ENCODE data around the gene AHDC1. TPM values are rescaled to one million over a fixed set of nuclear protein-coding genes. Genes with fewer than 3 reads are reported as not detected.

AHDC1 gene
- total and polyA plus RNA-seq, 9 of the 15 experiments (the other 6 are each of a cell fraction or from before 2014, with no cell fraction given): 0.21 to 36.4 (median 4.7) TPM

- no peak for TF ChIP-seq THAP12 (CRISPR knock-in tag; IDR thresholded peaks at IDR 0.05)
- TF ChIP-seq ZNF274 (IDR thresholded peaks at IDR 0.05; ENCODE audit: borderline replicate concordance, low read depth, low read length): no peak
- TF ChIP-seq PURB (CRISPR knock-in tag; IDR thresholded peaks at IDR 0.05; ENCODE audit: low read depth): no peak
- TF ChIP-seq HNRNPUL1 (IDR thresholded peaks at IDR 0.05; ENCODE audit: low read length): no peak
- TF ChIP-seq MCM7 (IDR thresholded peaks at IDR 0.05): no peak
- no peak for TF ChIP-seq ZBTB12 (CRISPR knock-in tag; IDR thresholded peaks at IDR 0.05)
- TF ChIP-seq SETDB1 (IDR thresholded peaks at IDR 0.05; ENCODE audit: low read length): no peak
- no peak for TF ChIP-seq GTF2F1 (IDR thresholded peaks at IDR 0.05; ENCODE audit: low read depth, low read length)
- no peak for TF ChIP-seq ZBTB43 (CRISPR knock-in tag; IDR thresholded peaks at IDR 0.05)
- TF ChIP-seq GABPA (tag; conservative IDR thresholded peaks at IDR 0.05; ENCODE audit: low read depth): peak; percentile 66
- TF ChIP-seq GTF3C2 (IDR thresholded peaks at IDR 0.05; ENCODE audit: borderline replicate concordance, extremely low read depth, insufficient read length): no peak
- no peak for TF ChIP-seq HINFP (tag; conservative IDR thresholded peaks at IDR 0.05; ENCODE audit: low read depth)
- TF ChIP-seq FOSL1 (tag; conservative IDR thresholded peaks at IDR 0.05): no peak
- TF ChIP-seq L3MBTL2 (IDR thresholded peaks at IDR 0.05): no peak
- TF ChIP-seq THAP7 (CRISPR knock-in tag; IDR thresholded peaks at IDR 0.05): no peak
- no peak for TF ChIP-seq NFXL1 (CRISPR knock-in tag; IDR thresholded peaks at IDR 0.05)
- TF ChIP-seq PCBP2 (IDR thresholded peaks at IDR 0.05; ENCODE audit: low read depth, low read length, poor library complexity, severe bottlenecking): no peak
These were observed 47.0 kb downstream of the AHDC1 start (continued) for GRCh38 chr1:27556781-27557595.

Data from K562 (cell line).